Upper lobe of left lung (tissue), 4 donors: Measurements from ENCODE around the gene MAFF.

Experiments
- CTCF ChIP-seq, 6 experiments: fragments of 450-650 bp in 4 of 6; fragments of 200-600 bp in 2 of 6; sonication (generic) in 2 of 6; IDR thresholded peaks; one replicate each; pipeline ENCODE4 v1.5.1; 2016 to 2019; ENCODE audit warnings: antibody characterized with exemption in 6 of 6
- POLR2AphosphoS5 ChIP-seq, 2 donors: sonication (generic); formaldehyde crosslinking; IDR thresholded peaks; one replicate each; pipeline ENCODE4 v1.5.1; 2017; ENCODE audit warnings: antibody characterized with exemption in 2 of 2

DNA sequence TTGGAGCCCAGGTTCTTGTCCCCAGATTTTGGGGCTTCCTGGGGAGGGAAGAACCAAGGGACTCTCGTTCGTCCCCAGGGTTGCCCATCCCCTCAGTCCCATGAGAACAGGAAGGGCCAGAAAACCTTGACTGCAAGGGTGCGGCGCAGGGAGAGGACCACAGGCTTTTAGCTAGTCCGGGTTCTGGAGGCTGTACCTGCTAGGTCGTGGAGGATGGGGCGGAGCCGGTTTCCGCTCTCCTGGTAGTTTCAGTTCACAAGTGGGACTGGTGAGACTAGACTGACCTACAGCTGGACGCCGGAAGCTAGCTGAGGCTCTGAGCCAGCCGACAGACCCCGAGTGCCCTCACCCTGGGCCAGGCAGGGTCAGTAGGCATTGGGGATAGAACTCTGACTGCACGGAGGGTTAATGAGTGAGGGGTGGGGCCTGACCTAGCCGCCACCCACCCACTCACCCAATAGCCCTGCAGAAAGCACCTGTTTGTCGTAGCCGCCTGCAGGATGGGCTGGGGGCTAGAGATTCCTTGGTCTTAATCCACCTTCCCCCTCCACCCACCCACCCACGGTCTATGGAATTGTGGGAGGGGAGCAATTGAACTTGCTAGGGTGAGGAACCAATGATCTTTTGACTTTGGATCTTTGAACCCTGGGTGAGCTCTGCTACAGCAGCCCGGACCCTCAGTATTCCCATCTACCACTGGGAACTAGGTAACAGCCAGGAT lies 1.5 kb downstream of the MAFF start:
- TF ChIP-seq CTCF (IDR thresholded peaks at IDR 0.05), result no peak
- peak in 1 of 2 donors; percentile 4 for TF ChIP-seq POLR2AphosphoS5 (IDR thresholded peaks at IDR 0.05)
